Cardiac muscle cell (in vitro differentiated cells and primary cell): Measurements from ENCODE around the gene JAKMIP1. TPM values are rescaled to one million over a fixed set of nuclear protein-coding genes. Genes with fewer than 3 reads are reported as not detected.

Source experiments
- DNase-seq, 2 donors: peaks; one replicate each; pipeline versions ENCODE4 v3.0.0 to v3.0.0-alpha.2; 2010 to 2017; ENCODE audit warnings: low read depth in 1 of 2, low spot score in 1 of 2
- H3K27ac ChIP-seq: fragments of 200-600 bp; sonication (generic); 2 replicates; pipeline ENCODE4 v1.5.1; 2016
- H3K27me3 ChIP-seq: fragments of 200-600 bp; sonication (generic); 2 replicates; pipeline ENCODE4 v1.6.0; 2016; ENCODE audit warnings: control low read depth
- H3K36me3 ChIP-seq: fragments of 200-600 bp; sonication (generic); 2 replicates; pipeline ENCODE4 v1.5.1; 2016; ENCODE audit warnings: control low read depth
- H3K4me1 ChIP-seq: fragments of 200-600 bp; sonication (generic); 2 replicates; pipeline ENCODE4 v1.8.1; 2017; ENCODE audit warnings: low read depth, mild to moderate bottlenecking, mixed run types
- H3K4me3 ChIP-seq: fragments of 200-600 bp; sonication (generic); 2 replicates; pipeline ENCODE4 v1.5.1; 2016; ENCODE audit warnings: mild to moderate bottlenecking
- H3K9me3 ChIP-seq: fragments of 200-600 bp; sonication (generic); 2 replicates; pipeline ENCODE4 v1.5.1; 2017; ENCODE audit warnings: low read depth, mild to moderate bottlenecking, control low read depth
- CTCF ChIP-seq: IDR thresholded peaks from 2 replicates; pipeline ENCODE4 v1.5.1; 2012; ENCODE audit warnings: low read depth, mild to moderate bottlenecking, low read length
- polyA plus RNA-seq: library from polyadenylated mRNA; unstranded; fragments of >200 nt; fragmentation: Nextera tagmentation; extraction: Ambion mirVana; gene quantifications from 2 replicates; pipeline ENCODE4 v1.2.1, GENCODE V29; 2016
- total RNA-seq: library from RNA; depleted of rRNA; stranded (reverse); fragments of >200 nt; gene quantifications from 2 replicates; pipeline ENCODE4 v1.2.3, GENCODE V29; 2016

Gene JAKMIP1
- total and polyA plus RNA-seq, 2 experiments from 2014 or later, result 0.68 to 1.2 TPM

GRCh38 chr4:6207602-6208001, 7.3 kb upstream of the JAKMIP1 start:
- no peaks in the 10 kb centered on the region for H3K36me3 ChIP-seq
- no peak overlapping the region for H3K4me3 ChIP-seq
- H3K27me3 ChIP-seq, result no peaks in the 10 kb centered on the region
- TF ChIP-seq CTCF, result no peak
- no peaks in the 10 kb centered on the region for H3K4me1 ChIP-seq
- no peak overlapping the region for H3K27ac ChIP-seq
- no peaks in the 10 kb centered on the region for H3K9me3 ChIP-seq
- DNase-seq, result no peak

DNA sequence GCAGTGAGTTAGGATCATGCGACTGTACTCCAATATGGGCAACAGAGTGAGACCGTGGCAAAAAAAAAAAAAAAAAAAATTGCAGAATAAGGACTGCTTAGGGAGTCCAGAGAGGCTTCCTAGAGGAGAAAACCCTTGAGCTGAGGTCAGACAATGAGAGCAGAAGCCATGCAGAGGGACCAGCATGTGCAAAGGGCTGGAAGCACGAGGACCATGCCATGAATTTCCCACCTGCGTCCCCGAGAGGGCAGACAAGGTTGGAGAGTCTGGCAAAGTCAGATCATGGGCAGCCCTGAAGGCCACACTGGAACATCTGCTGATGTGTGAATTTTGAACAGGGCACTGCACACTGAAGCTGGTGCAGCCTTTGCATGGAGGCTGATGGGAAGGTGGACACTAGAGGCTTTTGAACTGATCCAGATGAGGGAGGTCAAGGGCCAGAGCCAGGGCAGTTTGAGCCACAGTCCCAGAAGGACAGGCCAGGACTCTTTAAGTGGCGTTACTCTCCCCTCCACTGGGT, 6.5 kb upstream of the JAKMIP1 start:
- no peaks in the 10 kb centered on the region for H3K4me1 ChIP-seq

GRCh38 chr4:6205973-6206372, 5.6 kb upstream of the JAKMIP1 start:
- no peak for TF ChIP-seq CTCF
- no peak for DNase-seq
- H3K27me3 ChIP-seq, result no peaks in the 10 kb centered on the region
- H3K27ac ChIP-seq, result no peak overlapping the region
- H3K4me1 ChIP-seq, result no peaks in the 10 kb centered on the region
- no peak overlapping the region for H3K4me3 ChIP-seq
- no peaks in the 10 kb centered on the region for H3K9me3 ChIP-seq
- no peaks in the 10 kb centered on the region for H3K36me3 ChIP-seq

More for the DNA sequence above, 6.5 kb upstream of the JAKMIP1 start:
- no peak for DNase-seq
- Histone ChIP-seq H3K9me3 (no peaks in the 10 kb centered on the region), H3K27me3 (no peaks in the 10 kb centered on the region), H3K27ac (no peak overlapping the region), H3K36me3 (no peaks in the 10 kb centered on the region), H3K4me3 (no peak overlapping the region)
- no peak for TF ChIP-seq CTCF

- no peaks in the 10 kb centered on the region for H3K4me1 ChIP-seq
- no peak for DNase-seq
- H3K27me3 ChIP-seq, result no peaks in the 10 kb centered on the region
- no peaks in the 10 kb centered on the region for H3K36me3 ChIP-seq
- no peak overlapping the region for H3K27ac ChIP-seq
- TF ChIP-seq CTCF, result no peak
- H3K9me3 ChIP-seq, result no peaks in the 10 kb centered on the region
- no peak overlapping the region for H3K4me3 ChIP-seq
Measured at GRCh38 chr4:6205567-6205931, 5.2 kb upstream of the JAKMIP1 start.

DNA sequence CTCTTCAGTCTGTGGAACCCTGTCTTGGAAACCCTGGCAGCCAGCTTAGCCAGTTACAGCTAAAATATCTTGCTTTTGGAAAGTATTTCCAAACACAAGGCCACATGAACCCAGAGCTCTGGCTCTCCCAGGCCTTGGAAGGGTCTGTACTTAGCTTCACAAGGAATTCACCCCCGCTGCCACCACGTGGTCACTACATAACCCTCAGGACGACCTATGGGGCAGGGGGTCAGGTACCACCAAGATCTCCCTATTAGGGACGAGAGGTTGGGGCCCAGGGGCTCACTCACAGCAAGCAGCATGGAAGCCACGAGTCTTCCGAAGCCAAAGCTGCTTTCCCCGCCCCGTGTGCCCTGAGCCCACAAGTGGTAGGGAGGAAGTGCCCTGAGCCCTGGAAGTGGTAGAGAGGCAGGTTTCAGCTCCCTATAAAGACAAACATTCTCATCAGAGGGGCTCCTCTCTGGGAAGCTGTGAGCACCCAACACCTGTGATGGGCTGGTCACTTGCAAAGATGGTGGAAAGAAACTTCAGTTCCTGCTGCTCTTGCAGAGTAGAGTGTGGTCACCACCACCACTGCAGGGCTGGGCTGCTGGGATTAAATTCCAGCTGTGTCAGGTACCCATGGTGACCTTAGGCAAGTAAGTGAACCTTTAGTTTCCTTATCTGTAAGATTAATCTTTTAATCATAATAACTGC, 4.7 kb upstream of the JAKMIP1 start:
- Histone ChIP-seq H3K9me3 (no peaks in the 10 kb centered on the region), H3K27ac (no peak overlapping the region), H3K4me3 (no peak overlapping the region), H3K36me3 (no peaks in the 10 kb centered on the region), H3K27me3 (peaks cover 2% of the 10 kb centered on the region), H3K4me1 (no peaks in the 10 kb centered on the region)
- no peak for TF ChIP-seq CTCF
- DNase-seq, result no peak
